ENCODE measurements around the gene RHBDL1.

RHBDL1 gene

GRCh38 chr16:642189-643049 is 33.1 kb upstream of the RHBDL1 start (continued):
- TF ChIP-seq ZNF449 (tag by site-specific recombination; IDR thresholded peaks at IDR 0.05) (no peak), PRDM6 (tag by site-specific recombination; IDR thresholded peaks at IDR 0.05) (no peak), ZNF701 (tag by site-specific recombination; IDR thresholded peaks at IDR 0.05) (no peak), PRDM4 (tag by site-specific recombination; IDR thresholded peaks at IDR 0.05) (no peak), ZNF621 (tag by site-specific recombination; IDR thresholded peaks at IDR 0.05) (no peak), PRDM2 (tag by site-specific recombination; IDR thresholded peaks at IDR 0.05; ENCODE audit: borderline replicate concordance) (no peak), ATF2 (tag by site-specific recombination; IDR thresholded peaks at IDR 0.05; ENCODE audit: low read depth) (no peak), ZNF560 (tag by site-specific recombination; IDR thresholded peaks at IDR 0.05; ENCODE audit: borderline replicate concordance) (no peak), PRDM10 (tag by site-specific recombination; IDR thresholded peaks at IDR 0.05) (peak; percentile 55), ZNF510 (tag by site-specific recombination; IDR thresholded peaks at IDR 0.05; ENCODE audit: insufficient replicate concordance) (no peak), SP3 (tag by site-specific recombination; IDR thresholded peaks at IDR 0.05) (peak; percentile 23; the same call in 1 of the 2 replicates), ZBTB11 (tag by site-specific recombination; conservative IDR thresholded peaks at IDR 0.05; ENCODE audit: low read depth) (no peak), ZNF133 (tag by site-specific recombination; IDR thresholded peaks at IDR 0.05) (no peak), ZNF677 (tag by site-specific recombination; IDR thresholded peaks at IDR 0.05) (0 out of 2 replicates have a peak, but pooled peaks have one; percentile 15)
